ENCODE data around the gene MARCHF9. TPM values are rescaled to one million over a fixed set of nuclear protein-coding genes. Genes with fewer than 3 reads are reported as not detected.
A peak's percentile ranks its signal among the peaks of the same experiment; 100 is the strongest.

Gene MARCHF9
- polyA plus RNA-seq, 3 donors = 16.6 to 24.8 (median 17.6) TPM

- DNase-seq (ENCODE audit: extremely low read depth in 1 of 11, low read depth in 9 of 11, low spot score in 4 of 11) = no peak
Measured at GRCh38 chr12:57745485-57745881, 9.4 kb upstream of the MARCHF9 start.

GRCh38 chr12:57746025-57746424, 8.9 kb upstream of the MARCHF9 start:
- no peak for DNase-seq (ENCODE audit: extremely low read depth in 1 of 11, low read depth in 9 of 11, low spot score in 4 of 11)

GRCh38 chr12:57749061-57749460, 5.8 kb upstream of the MARCHF9 start:
- DNase-seq (ENCODE audit: extremely low read depth in 1 of 11, low read depth in 9 of 11, low spot score in 4 of 11) = no peak

- no peak for DNase-seq (ENCODE audit: extremely low read depth in 1 of 11, low read depth in 9 of 11, low spot score in 4 of 11)
Measured at GRCh38 chr12:57750561-57751431, 4.1 kb upstream of the MARCHF9 start.

- DNase-seq (ENCODE audit: extremely low read depth in 1 of 11, low read depth in 9 of 11, low spot score in 4 of 11) = no peak
Measured at GRCh38 chr12:57751432-57751787, 3.5 kb upstream of the MARCHF9 start.

- DNase-seq (ENCODE audit: extremely low read depth in 1 of 11, low read depth in 9 of 11, low spot score in 4 of 11) = peak; percentile 93 to 99 (median 98)
Measured at GRCh38 chr12:57751788-57752667, 2.9 kb upstream of the MARCHF9 start, which contains the start of gene CDK4. TSS of gene CDK4 (minus strand) at chr12:57752310. CDS start at chr12:57751717, 593 bp downstream.

GRCh38 chr12:57752668-57753000, 2.3 kb upstream of the MARCHF9 start:
- DNase-seq (ENCODE audit: extremely low read depth in 1 of 11, low read depth in 9 of 11, low spot score in 4 of 11) = no peak

GRCh38 chr12:57753756-57754337, 1.1 kb upstream of the MARCHF9 start:
- DNase-seq (ENCODE audit: extremely low read depth in 1 of 11, low read depth in 9 of 11, low spot score in 4 of 11) = no peak

GRCh38 chr12:57755194-57755453, 221 bp downstream of the MARCHF9 start:
- DNase-seq (ENCODE audit: extremely low read depth in 1 of 11, low read depth in 9 of 11, low spot score in 4 of 11) = no peak

GRCh38 chr12:57755454-57756372, 810 bp downstream of the MARCHF9 start:
- DNase-seq (ENCODE audit: extremely low read depth in 1 of 11, low read depth in 9 of 11, low spot score in 4 of 11) = no peak

GRCh38 chr12:57756406-57757341, 1.8 kb downstream of the MARCHF9 start:
- DNase-seq (ENCODE audit: extremely low read depth in 1 of 11, low read depth in 9 of 11, low spot score in 4 of 11) = no peak

GRCh38 chr12:57757771-57758170, 2.9 kb downstream of the MARCHF9 start:
- DNase-seq (ENCODE audit: extremely low read depth in 1 of 11, low read depth in 9 of 11, low spot score in 4 of 11) = no peak

- DNase-seq (ENCODE audit: extremely low read depth in 1 of 11, low read depth in 9 of 11, low spot score in 4 of 11) = no peak
Measured at GRCh38 chr12:57758552-57759359, 3.9 kb downstream of the MARCHF9 start.

GRCh38 chr12:57759360-57759980, 4.6 kb downstream of the MARCHF9 start:
- DNase-seq (ENCODE audit: extremely low read depth in 1 of 11, low read depth in 9 of 11, low spot score in 4 of 11) = no peak

GRCh38 chr12:57760347-57760982, 5.6 kb downstream of the MARCHF9 start:
- no peak for DNase-seq (ENCODE audit: extremely low read depth in 1 of 11, low read depth in 9 of 11, low spot score in 4 of 11)

- DNase-seq (ENCODE audit: extremely low read depth in 1 of 11, low read depth in 9 of 11, low spot score in 4 of 11) = no peak
Measured at GRCh38 chr12:57761391-57761998, 6.6 kb downstream of the MARCHF9 start.
